ENCODE data around the gene MRTFA. TPM values are rescaled to one million over a fixed set of nuclear protein-coding genes. Genes with fewer than 3 reads are reported as not detected.

The MRTFA gene
- total RNA-seq, 4 donors from 2014 or later = 45.5 to 90.2 (median 78.3) TPM

DNA sequence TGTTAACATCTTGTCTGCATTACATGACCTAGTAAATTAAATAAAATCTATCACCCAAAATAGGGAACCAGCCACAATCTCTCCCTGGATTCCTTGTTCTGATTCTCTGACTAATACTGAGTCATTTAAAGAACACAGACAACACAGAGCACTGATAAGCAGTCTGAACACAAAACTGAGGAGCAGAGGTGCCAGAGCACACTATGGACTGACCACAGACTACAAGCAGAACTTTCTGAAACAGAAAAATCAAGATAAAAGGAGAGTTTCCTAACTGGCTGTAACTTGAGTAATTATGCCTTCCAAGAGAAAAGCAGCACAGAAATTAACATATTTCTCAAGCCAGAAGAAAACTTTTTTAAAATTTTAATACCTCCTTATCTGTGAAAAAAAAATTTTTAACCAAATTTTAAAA lies 137.3 kb downstream of the MRTFA start:
- Histone ChIP-seq H3K4me1 (peaks cover 4 to 39% (median 16%) of the 10 kb centered on the region in 3 donors), H3K27ac (peak overlapping the region; percentile 5 to 30 (median 14)), H3K27me3 (no peaks in the 10 kb centered on the region), H3K36me3 (no peaks in the 10 kb centered on the region), H3K4me3 (no peak overlapping the region), H3K9me3 (no peaks in the 10 kb centered on the region)
- peak; percentile 80 for ATAC-seq
- TF ChIP-seq, protein P1, sequence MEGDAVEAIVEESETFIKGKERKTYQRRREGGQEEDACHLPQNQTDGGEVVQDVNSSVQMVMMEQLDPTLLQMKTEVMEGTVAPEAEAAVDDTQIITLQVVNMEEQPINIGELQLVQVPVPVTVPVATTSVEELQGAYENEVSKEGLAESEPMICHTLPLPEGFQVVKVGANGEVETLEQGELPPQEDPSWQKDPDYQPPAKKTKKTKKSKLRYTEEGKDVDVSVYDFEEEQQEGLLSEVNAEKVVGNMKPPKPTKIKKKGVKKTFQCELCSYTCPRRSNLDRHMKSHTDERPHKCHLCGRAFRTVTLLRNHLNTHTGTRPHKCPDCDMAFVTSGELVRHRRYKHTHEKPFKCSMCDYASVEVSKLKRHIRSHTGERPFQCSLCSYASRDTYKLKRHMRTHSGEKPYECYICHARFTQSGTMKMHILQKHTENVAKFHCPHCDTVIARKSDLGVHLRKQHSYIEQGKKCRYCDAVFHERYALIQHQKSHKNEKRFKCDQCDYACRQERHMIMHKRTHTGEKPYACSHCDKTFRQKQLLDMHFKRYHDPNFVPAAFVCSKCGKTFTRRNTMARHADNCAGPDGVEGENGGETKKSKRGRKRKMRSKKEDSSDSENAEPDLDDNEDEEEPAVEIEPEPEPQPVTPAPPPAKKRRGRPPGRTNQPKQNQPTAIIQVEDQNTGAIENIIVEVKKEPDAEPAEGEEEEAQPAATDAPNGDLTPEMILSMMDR (IDR thresholded peaks at IDR 0.05) = no peak
- TF ChIP-seq EP300 (IDR thresholded peaks at IDR 0.05) (no peak), POLR2A (IDR thresholded peaks at IDR 0.05) (no peak), POLR2AphosphoS5 (IDR thresholded peaks at IDR 0.05) (peak; percentile 49)

DNA sequence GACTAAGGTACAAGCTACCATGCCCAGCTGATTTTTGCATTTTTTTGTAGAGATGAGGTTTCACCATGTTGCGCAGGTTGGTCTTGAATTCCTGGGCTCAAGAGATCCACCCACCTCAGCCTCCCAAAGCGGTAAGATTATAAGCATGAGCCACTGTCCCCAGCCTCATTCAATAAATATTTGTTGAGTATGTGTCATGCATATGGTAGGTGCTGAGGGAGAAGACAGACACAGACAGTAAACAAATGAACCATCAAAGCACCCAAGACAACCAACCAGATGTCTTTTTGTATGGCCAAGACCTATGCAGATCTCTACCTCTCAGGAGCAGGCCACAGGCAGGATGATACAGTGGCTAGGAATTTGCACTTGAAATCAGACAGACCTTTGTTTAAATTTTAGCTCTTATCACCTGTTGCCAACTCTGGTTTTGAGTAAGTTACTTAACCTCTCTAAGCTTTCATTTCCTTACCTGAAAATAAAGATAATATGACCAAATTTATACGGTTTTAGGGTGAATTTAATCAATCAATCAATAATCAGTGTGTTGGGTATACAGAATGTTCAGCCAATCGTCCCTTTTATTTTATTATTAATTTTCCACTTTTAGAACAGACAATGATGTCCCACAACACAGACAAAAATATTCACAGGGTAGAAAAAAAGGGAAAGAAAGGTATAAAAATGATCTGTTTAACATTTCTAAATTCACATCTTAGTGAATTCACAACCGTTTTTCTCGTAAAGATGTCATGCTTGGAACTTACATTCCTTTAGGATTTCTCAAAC lies 137.9 kb downstream of the MRTFA start:
- TF ChIP-seq EP300 (IDR thresholded peaks at IDR 0.05) = no peak
- no peak for TF ChIP-seq POLR2A (IDR thresholded peaks at IDR 0.05)
- no peak for TF ChIP-seq POLR2AphosphoS5 (IDR thresholded peaks at IDR 0.05)

DNA sequence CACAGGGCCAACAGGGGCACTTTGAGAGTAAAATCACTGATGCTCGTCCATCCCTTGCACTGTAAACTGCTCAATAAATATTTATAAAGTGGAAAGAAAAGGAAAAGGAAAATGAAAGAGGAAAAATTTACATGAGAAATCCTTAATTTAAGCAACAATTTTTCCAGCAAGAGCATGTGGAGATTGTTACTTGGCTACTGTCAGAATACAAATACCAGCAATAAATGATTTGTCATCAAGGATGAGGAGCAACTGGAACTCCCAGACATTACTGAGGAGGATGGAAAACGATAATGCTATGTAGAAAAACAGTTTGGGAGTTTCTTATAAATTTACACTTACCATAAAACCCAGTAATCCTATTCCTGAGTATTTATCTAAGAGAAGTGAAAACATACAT lies 143.1 kb downstream of the MRTFA start:
- TF ChIP-seq POLR2AphosphoS5 (IDR thresholded peaks at IDR 0.05) (no peak), POLR2A (IDR thresholded peaks at IDR 0.05) (no peak), EP300 (IDR thresholded peaks at IDR 0.05) (no peak)
- TF ChIP-seq, protein P1 (IDR thresholded peaks at IDR 0.05) = no peak
- H3K27ac ChIP-seq = peak overlapping the region in 3 of 4 donors; percentile 63 to 70 (median 69)

More for the DNA sequence above, 137.9 kb downstream of the MRTFA start:
- Histone ChIP-seq H3K27me3 (no peaks in the 10 kb centered on the region), H3K4me3 (no peak overlapping the region), H3K27ac (peak overlapping the region in 3 of 4 donors; percentile 5 to 30 (median 7)), H3K9me3 (no peaks in the 10 kb centered on the region), H3K4me1 (peaks cover 4 to 39% (median 16%) of the 10 kb centered on the region in 3 donors), H3K36me3 (no peaks in the 10 kb centered on the region)
- 42 to 43% methylated on average over 5 to 6 of the region's 6 CpGs for WGBS, 2 donors (ENCODE audit: low coverage in 1 of 2)
- no peak for ATAC-seq

DNA sequence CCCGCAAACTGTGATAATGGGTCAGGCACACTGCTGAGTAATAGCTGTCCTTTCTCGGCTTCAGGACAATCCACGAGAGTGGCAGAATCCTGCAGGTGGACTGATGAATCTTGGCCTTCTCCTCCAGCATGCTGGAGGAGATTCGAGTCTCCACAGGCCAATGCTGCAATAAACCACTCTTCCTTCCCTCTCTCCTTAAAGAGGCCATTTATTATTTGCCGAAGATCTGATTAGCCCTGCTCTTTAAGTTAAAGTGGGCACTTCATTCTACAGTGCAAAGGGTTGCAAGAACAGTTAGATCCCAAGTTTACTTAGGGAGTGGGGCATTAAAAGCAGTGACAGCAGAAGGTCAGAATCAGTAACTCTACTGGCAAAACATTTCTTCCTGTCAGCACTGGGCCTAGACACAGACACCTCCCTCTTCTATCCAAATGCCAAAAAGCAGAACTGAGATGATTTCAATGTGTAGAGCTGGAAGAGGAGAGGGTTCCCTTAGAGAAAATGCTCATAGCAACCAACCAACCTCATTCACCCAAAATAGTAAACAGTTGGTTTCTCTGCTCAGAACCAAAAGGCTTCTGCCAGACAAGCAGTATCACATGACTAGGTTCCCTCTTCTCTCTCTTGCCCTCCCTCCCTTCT lies 144.4 kb downstream of the MRTFA start:
- WGBS, 2 donors (ENCODE audit: low coverage in 1 of 2) = 10 to 33% methylated on average over 2 to 5 of the region's 5 CpGs
- ATAC-seq = peak; percentile 86
- peaks cover 3 to 51% (median 11%) of the 10 kb centered on the region in 3 donors for H3K4me1 ChIP-seq
- H3K9me3 ChIP-seq = no peaks in the 10 kb centered on the region
- H3K27ac ChIP-seq = peak overlapping the region; percentile 52 to 70 (median 66)
- no peak overlapping the region for H3K4me3 ChIP-seq
- TF ChIP-seq POLR2AphosphoS5 (IDR thresholded peaks at IDR 0.05) (no peak), EP300 (IDR thresholded peaks at IDR 0.05) (no peak), POLR2A (IDR thresholded peaks at IDR 0.05) (no peak)
- TF ChIP-seq, protein P1 (IDR thresholded peaks at IDR 0.05) = no peak
- H3K27me3 ChIP-seq = no peaks in the 10 kb centered on the region
- H3K36me3 ChIP-seq = no peaks in the 10 kb centered on the region

More for the DNA sequence above, 143.1 kb downstream of the MRTFA start:
- no peak for ATAC-seq
- no peaks in the 10 kb centered on the region for H3K9me3 ChIP-seq
- WGBS, 2 donors (ENCODE audit: low coverage in 1 of 2) = 44 to 68% methylated on average over 2 of the region's 2 CpGs
- H3K4me1 ChIP-seq = peaks cover 3 to 51% (median 12%) of the 10 kb centered on the region in 3 donors
- H3K36me3 ChIP-seq = no peaks in the 10 kb centered on the region
- no peak overlapping the region for H3K4me3 ChIP-seq
- no peaks in the 10 kb centered on the region for H3K27me3 ChIP-seq

DNA sequence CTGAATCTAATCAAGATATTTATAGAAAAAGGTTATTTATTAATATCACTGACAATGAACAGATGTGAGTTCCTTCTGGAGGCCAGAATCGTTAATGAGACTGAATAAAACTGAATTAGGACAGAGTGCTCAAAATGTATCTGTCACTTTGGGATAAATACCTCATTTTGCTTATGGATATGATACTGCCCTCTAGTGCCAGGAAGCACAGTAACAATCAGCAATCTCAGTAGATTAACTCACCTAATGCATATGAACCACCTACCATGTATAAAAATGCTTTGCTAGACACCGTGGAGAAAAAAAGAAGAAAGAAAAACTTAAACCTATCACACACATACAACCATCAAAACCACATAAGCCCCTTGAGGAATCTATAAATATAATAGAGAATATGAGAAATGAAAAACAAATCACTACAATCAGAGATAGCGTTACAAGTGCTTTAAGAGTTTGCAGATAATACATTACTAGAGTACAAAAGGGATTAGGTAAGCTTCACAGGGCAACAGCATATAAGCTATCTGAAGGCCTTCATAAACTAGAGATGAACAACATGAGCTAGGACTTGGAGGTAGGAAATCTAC lies 148.8 kb downstream of the MRTFA start:
- no peaks in the 10 kb centered on the region for H3K36me3 ChIP-seq
- TF ChIP-seq, protein P1 (IDR thresholded peaks at IDR 0.05) = peak; percentile 29 to 56 (median 44)
- TF ChIP-seq POLR2AphosphoS5 (IDR thresholded peaks at IDR 0.05) = no peak
- no peak for TF ChIP-seq POLR2A (IDR thresholded peaks at IDR 0.05)
- peak overlapping the region in 1 of 4 donors; percentile 20 for H3K27ac ChIP-seq
- no peak overlapping the region for H3K4me3 ChIP-seq
- peaks cover 3 to 55% (median 23%) of the 10 kb centered on the region in 3 donors for H3K4me1 ChIP-seq
- no peak for ATAC-seq
- WGBS, 2 donors (ENCODE audit: low coverage in 1 of 2) = 0 to 39% methylated on average over 1 to 3 of the region's 3 CpGs
- no peaks in the 10 kb centered on the region for H3K27me3 ChIP-seq
- no peaks in the 10 kb centered on the region for H3K9me3 ChIP-seq
